Breast epithelium (tissue), 3 donors: ENCODE measurements around the gene NEURL1.

Experiments used
- CTCF ChIP-seq, 3 donors: fragments of 450-650 bp; IDR thresholded peaks; one replicate each; pipeline ENCODE4 v1.5.1; 2016 to 2017; ENCODE audit warnings: antibody characterized with exemption in 3 of 3, mild to moderate bottlenecking in 3 of 3, moderate library complexity in 3 of 3
- POLR2A ChIP-seq: fragments of 450-650 bp; IDR thresholded peaks from one replicate; pipeline ENCODE4 v1.6.1; 2016; ENCODE audit warnings: antibody characterized with exemption, mild to moderate bottlenecking, moderate library complexity

DNA sequence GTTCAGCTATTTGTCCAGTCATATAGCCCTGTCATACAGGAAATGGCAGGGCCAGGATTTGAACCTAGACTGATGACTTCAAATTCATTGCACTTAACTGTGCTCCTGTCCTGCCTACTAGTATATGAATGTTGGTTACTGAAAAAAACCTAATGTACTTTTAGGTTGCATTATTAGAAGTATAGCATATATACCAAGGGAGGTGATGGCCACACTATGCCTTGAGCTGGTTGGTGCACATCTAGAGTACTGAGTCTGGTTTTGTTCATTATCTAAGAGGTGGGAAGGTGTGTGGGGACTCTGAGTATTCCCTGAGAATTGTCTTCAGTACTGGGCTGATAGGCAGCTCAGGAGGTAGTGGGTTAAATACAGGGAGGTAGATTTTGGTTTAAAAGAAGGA is 88.0 kb downstream of the NEURL1 start:
- TF ChIP-seq CTCF (IDR thresholded peaks at IDR 0.05) (no peak), POLR2A (no peak)
